ENCODE results near the gene COL11A2. TPM values are rescaled to one million over a fixed set of nuclear protein-coding genes. Genes with fewer than 3 reads are reported as not detected.
A peak's percentile ranks its signal among the peaks of the same experiment; 100 is the strongest.

The COL11A2 gene
- total RNA-seq, 1 donor: 1.8 TPM

GRCh38 chr6:33192671-33193602 is 670 bp upstream of the COL11A2 start:
- peaks cover 34% of the 10 kb centered on the region for H3K36me3 ChIP-seq (ENCODE audit: insufficient read depth, low read length)
- peak; percentile 92 for DNase-seq (ENCODE audit: insufficient read length, low spot score, missing footprints)
- peaks cover 9% of the 10 kb centered on the region for H3K79me2 ChIP-seq (ENCODE audit: insufficient read depth, low read length)
- TF ChIP-seq CTCF (IDR thresholded peaks at IDR 0.05; ENCODE audit: extremely low read depth, low read depth, low read length): no peak
- no peak overlapping the region for H3K27ac ChIP-seq (ENCODE audit: low read depth, low read length)
- peaks cover 32% of the 10 kb centered on the region for H3K27me3 ChIP-seq (ENCODE audit: insufficient read depth, low read length)
- peaks cover 5% of the 10 kb centered on the region for H3K4me1 ChIP-seq (ENCODE audit: insufficient read depth, low read length)
- H3K4me3 ChIP-seq (ENCODE audit: insufficient read depth, low read length): peak overlapping the region; percentile 56
- peak overlapping the region; percentile 71 for H3K4me2 ChIP-seq (ENCODE audit: insufficient read depth, low read length)
- H4K20me1 ChIP-seq (ENCODE audit: insufficient read depth, low read length): peaks cover 34% of the 10 kb centered on the region
- no peaks in the 10 kb centered on the region for H3K9me3 ChIP-seq (ENCODE audit: low read depth, low read length)
- no peak overlapping the region for H2AFZ ChIP-seq (ENCODE audit: low read length)

GRCh38 chr6:33191383-33192104 is 723 bp downstream of the COL11A2 start:
- H3K4me1 ChIP-seq (ENCODE audit: insufficient read depth, low read length): no peaks in the 10 kb centered on the region
- peaks cover 24% of the 10 kb centered on the region for H4K20me1 ChIP-seq (ENCODE audit: insufficient read depth, low read length)
- no peaks in the 10 kb centered on the region for H3K9me3 ChIP-seq (ENCODE audit: low read depth, low read length)
- peaks cover 26% of the 10 kb centered on the region for H3K36me3 ChIP-seq (ENCODE audit: insufficient read depth, low read length)
- peaks cover 36% of the 10 kb centered on the region for H3K27me3 ChIP-seq (ENCODE audit: insufficient read depth, low read length)
- no peaks in the 10 kb centered on the region for H3K79me2 ChIP-seq (ENCODE audit: insufficient read depth, low read length)
- H3K4me3 ChIP-seq (ENCODE audit: insufficient read depth, low read length): no peak overlapping the region
- DNase-seq (ENCODE audit: insufficient read length, low spot score, missing footprints): no peak
- no peak for TF ChIP-seq CTCF (IDR thresholded peaks at IDR 0.05; ENCODE audit: extremely low read depth, low read depth, low read length)
- no peak overlapping the region for H3K4me2 ChIP-seq (ENCODE audit: insufficient read depth, low read length)
- no peak overlapping the region for H3K27ac ChIP-seq (ENCODE audit: low read depth, low read length)
- no peak overlapping the region for H2AFZ ChIP-seq (ENCODE audit: low read length)

GRCh38 chr6:33190504-33191107 is 1.7 kb downstream of the COL11A2 start:
- Histone ChIP-seq H2AFZ (ENCODE audit: low read length) (no peak overlapping the region), H3K27ac (ENCODE audit: low read depth, low read length) (no peak overlapping the region), H3K27me3 (ENCODE audit: insufficient read depth, low read length) (peaks cover 36% of the 10 kb centered on the region), H3K4me1 (ENCODE audit: insufficient read depth, low read length) (no peaks in the 10 kb centered on the region), H3K4me3 (ENCODE audit: insufficient read depth, low read length) (no peak overlapping the region), H3K79me2 (ENCODE audit: insufficient read depth, low read length) (no peaks in the 10 kb centered on the region), H4K20me1 (ENCODE audit: insufficient read depth, low read length) (peaks cover 15% of the 10 kb centered on the region), H3K4me2 (ENCODE audit: insufficient read depth, low read length) (no peak overlapping the region), H3K9me3 (ENCODE audit: low read depth, low read length) (no peaks in the 10 kb centered on the region), H3K36me3 (ENCODE audit: insufficient read depth, low read length) (peaks cover 17% of the 10 kb centered on the region)
- no peak for TF ChIP-seq CTCF (IDR thresholded peaks at IDR 0.05; ENCODE audit: extremely low read depth, low read depth, low read length)
- DNase-seq (ENCODE audit: insufficient read length, low spot score, missing footprints): no peak

Measured in osteoblast (primary cell).